HEK293 (cell line): ENCODE data around the gene FOXO6.

Experiments
- CTCF ChIA-PET: fragments of 350-600 bp; formaldehyde crosslinking; extraction: SDS; loops from one replicate; lab custom pipeline; 2021; ENCODE audit warnings: antibody characterized with exemption; lab: Yijun Ruan, JAX
- POLR2A ChIA-PET: fragments of 300-600 bp; formaldehyde crosslinking; extraction: SDS; loops from one replicate; lab custom pipeline; 2020; ENCODE audit warnings: antibody characterized with exemption, inconsistent platforms; lab: Yijun Ruan, JAX
- H3K27ac ChIP-seq: fragments of 200-500 bp; sonication (Bioruptor generic); 2 replicates; pipeline ENCODE4 v1.5.1; 2014; ENCODE audit warnings: low read depth, low read length, control low read depth, inconsistent platforms; ENCODE audit errors: extremely low read depth
- H3K36me3 ChIP-seq, 2 experiments: fragments of 200-500 bp in 1 of 2; sonication (Bioruptor generic) in 1 of 2; 1 replicate in 1 of 2; 2 replicates in 1 of 2; pipeline ENCODE4 v1.5.1; 2014 to 2017; ENCODE audit warnings: inconsistent platforms in 2 of 2, low read length in 2 of 2; ENCODE audit not compliant: control insufficient read depth in 2 of 2, insufficient read depth in 1 of 2
- H3K4me1 ChIP-seq: fragments of 200-500 bp; sonication (Bioruptor generic); 2 replicates; pipeline ENCODE4 v1.5.1; 2014; ENCODE audit warnings: mild to moderate bottlenecking, low read length, inconsistent platforms; ENCODE audit not compliant: control insufficient read depth, insufficient read depth
- H3K4me3 ChIP-seq: 2 replicates; pipeline ENCODE4 v1.5.1; 2011; ENCODE audit warnings: low read depth, mild to moderate bottlenecking, control low read depth, low read length, moderate library complexity
- H3K9me3 ChIP-seq: fragments of 200-500 bp; sonication (Bioruptor generic); 2 replicates; pipeline ENCODE4 v1.5.1; 2014; ENCODE audit warnings: low read depth, low read length, inconsistent platforms; ENCODE audit not compliant: control insufficient read depth, insufficient read depth
- EGR2 ChIP-seq: fragments of 450-650 bp; formaldehyde crosslinking; IDR thresholded peaks from 2 replicates; pipeline ENCODE4 v1.5.1; 2016; ENCODE audit warnings: low read depth, missing biosample characterization, missing genetic modification characterization
- GLIS1 ChIP-seq: fragments of 450-650 bp; formaldehyde crosslinking; IDR thresholded peaks from 2 replicates; pipeline ENCODE4 v1.5.1; 2016; ENCODE audit warnings: missing biosample characterization, missing genetic modification characterization
- HOXD13 ChIP-seq: sonication (generic); formaldehyde crosslinking; IDR thresholded peaks from 2 replicates; pipeline ENCODE4 v1.8.0; 2022; ENCODE audit warnings: missing genetic modification reagents, borderline replicate concordance
- IKZF3 ChIP-seq: fragments of 450-650 bp; IDR thresholded peaks from 2 replicates; pipeline ENCODE4 v1.5.0; 2018; ENCODE audit warnings: missing biosample characterization, mild to moderate bottlenecking, missing genetic modification characterization, moderate library complexity
- OSR2 ChIP-seq: fragments of 450-650 bp; formaldehyde crosslinking; IDR thresholded peaks from 2 replicates; pipeline ENCODE4 v1.5.1; 2016; ENCODE audit warnings: missing biosample characterization, missing genetic modification characterization
- SCRT1 ChIP-seq: fragments of 450-650 bp; formaldehyde crosslinking; IDR thresholded peaks from 2 replicates; pipeline ENCODE4 v1.5.1; 2016; ENCODE audit warnings: missing biosample characterization, missing genetic modification characterization, borderline replicate concordance
- SCRT2 ChIP-seq: fragments of 450-650 bp; formaldehyde crosslinking; IDR thresholded peaks from 2 replicates; pipeline ENCODE4 v1.5.1; 2016; ENCODE audit warnings: missing biosample characterization, missing genetic modification characterization
- ZBTB17 ChIP-seq: fragments of 450-650 bp; formaldehyde crosslinking; IDR thresholded peaks from 2 replicates; pipeline ENCODE4 v1.5.1; 2016; ENCODE audit warnings: missing biosample characterization, missing genetic modification characterization
- ZBTB48 ChIP-seq: fragments of 450-650 bp; formaldehyde crosslinking; IDR thresholded peaks from 2 replicates; pipeline ENCODE4 v1.5.1; 2016; ENCODE audit warnings: missing biosample characterization, missing genetic modification characterization
- ZFP3 ChIP-seq: fragments of 450-650 bp; formaldehyde crosslinking; IDR thresholded peaks from 2 replicates; pipeline ENCODE4 v1.5.1; 2016; ENCODE audit warnings: low read depth, missing biosample characterization, missing genetic modification characterization
- ZNF223 ChIP-seq: fragments of 450-650 bp; formaldehyde crosslinking; IDR thresholded peaks from 2 replicates; pipeline ENCODE4 v1.5.1; 2016; ENCODE audit warnings: missing biosample characterization, missing genetic modification characterization
- ZNF24 ChIP-seq: fragments of 450-650 bp; formaldehyde crosslinking; IDR thresholded peaks from 2 replicates; pipeline ENCODE4 v1.5.1; 2016; ENCODE audit warnings: missing biosample characterization, missing genetic modification characterization
- ZNF335 ChIP-seq: fragments of 450-650 bp; formaldehyde crosslinking; conservative IDR thresholded peaks from 2 replicates; pipeline ENCODE4 v1.5.1; 2016; ENCODE audit warnings: missing biosample characterization, missing genetic modification characterization
- ZNF629 ChIP-seq: fragments of 450-650 bp; formaldehyde crosslinking; IDR thresholded peaks from 2 replicates; pipeline ENCODE4 v1.5.1; 2017; ENCODE audit warnings: missing biosample characterization, missing genetic modification characterization
- ZNF664 ChIP-seq: fragments of 450-650 bp; formaldehyde crosslinking; IDR thresholded peaks from 2 replicates; pipeline ENCODE4 v1.5.1; 2016; ENCODE audit warnings: missing biosample characterization, missing genetic modification characterization
- TF ChIP-seq, protein P1 (sequence below): fragments of 450-650 bp; formaldehyde crosslinking; IDR thresholded peaks from 2 replicates; pipeline ENCODE4 v1.5.1; 2016; ENCODE audit warnings: missing biosample characterization, missing genetic modification characterization
- TF ChIP-seq, protein P2 (sequence below): fragments of 450-650 bp; formaldehyde crosslinking; IDR thresholded peaks from 2 replicates; pipeline ENCODE4 v1.5.1; 2016; ENCODE audit warnings: missing biosample characterization, missing genetic modification characterization
- TF ChIP-seq, protein P3 (sequence below): fragments of 450-650 bp; formaldehyde crosslinking; conservative IDR thresholded peaks from 2 replicates; pipeline ENCODE4 v1.5.1; 2016; ENCODE audit warnings: low read depth, missing biosample characterization, missing genetic modification characterization
- TF ChIP-seq, protein P4 (sequence below): fragments of 450-650 bp; formaldehyde crosslinking; IDR thresholded peaks from 2 replicates; pipeline ENCODE4 v1.5.1; 2016; ENCODE audit warnings: missing biosample characterization, missing genetic modification characterization, borderline replicate concordance

The FOXO6 gene

DNA sequence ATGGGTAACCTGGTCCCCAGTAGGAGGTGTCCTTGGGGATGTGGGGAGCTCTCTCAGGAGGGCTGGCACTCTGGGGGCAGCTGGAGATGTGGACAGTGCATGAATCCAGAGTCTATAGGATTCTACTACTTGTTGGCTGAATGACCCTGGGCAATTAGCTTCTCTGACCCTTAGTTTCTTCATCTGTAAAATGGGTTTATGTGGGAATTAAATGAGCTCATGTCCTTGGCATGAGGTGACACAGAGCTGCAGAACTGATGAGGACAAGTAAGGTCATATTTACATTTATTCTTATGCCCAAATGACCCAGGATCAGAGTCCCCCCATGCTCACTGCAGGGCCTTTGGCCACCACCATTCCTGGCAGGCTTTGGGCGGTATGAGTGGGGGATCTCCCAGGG lies 29.3 kb downstream of the FOXO6 start:
- Histone ChIP-seq H3K36me3 (no peaks in the 10 kb centered on the region), H3K4me3 (no peak overlapping the region), H3K9me3 (no peaks in the 10 kb centered on the region), H3K4me1 (peaks cover 7% of the 10 kb centered on the region), H3K27ac (no peak overlapping the region)
- POLR2A ChIA-PET: no interaction called here
- CTCF ChIA-PET: no interaction called here
- TF ChIP-seq ZNF664 (tag by site-specific recombination) (peak; percentile 58; the same call in 1 of the 2 replicates), EGR2 (no peak)

DNA sequence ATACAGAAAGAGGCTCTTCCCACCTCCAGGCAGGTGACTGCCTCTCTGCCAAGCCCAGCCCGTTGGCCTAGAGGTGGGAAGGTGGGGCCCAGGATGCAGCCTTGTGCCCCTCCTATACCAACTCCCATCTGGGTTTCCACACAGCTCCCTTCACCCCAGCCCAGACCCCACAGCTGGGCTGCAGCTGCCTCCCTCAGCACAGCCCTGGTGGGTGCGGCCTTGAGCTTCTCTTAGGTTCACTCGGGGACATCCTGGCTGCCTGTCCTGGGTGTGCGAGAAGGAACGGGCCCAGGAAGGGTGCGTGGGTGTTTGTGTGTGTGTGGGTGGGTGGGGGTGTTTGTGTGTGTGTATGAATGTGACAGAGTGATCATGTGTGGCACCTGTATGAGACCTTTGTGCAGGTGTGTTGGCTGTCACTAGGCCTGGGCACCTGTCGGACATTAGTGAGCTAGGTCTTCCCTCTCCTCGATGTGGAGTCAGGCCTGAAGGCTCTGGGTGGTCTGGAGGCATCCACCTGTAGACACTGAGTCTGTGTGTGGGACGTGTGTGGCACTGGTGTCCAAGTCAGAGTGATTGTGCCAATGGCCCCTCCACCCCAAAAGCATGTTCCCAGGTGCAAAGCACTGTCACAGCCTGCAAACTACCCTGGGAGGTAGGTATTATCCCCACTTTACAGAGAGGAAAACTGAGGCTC lies 30.7 kb downstream of the FOXO6 start:
- CTCF ChIA-PET: interaction anchor here (0.6 kb wide), 1 partner anchor 1291 kb away, joined by 3 read pairs; no protein-coding TSS in a partner anchor
- Histone ChIP-seq H3K4me3 (no peak overlapping the region), H3K27ac (no peak overlapping the region), H3K4me1 (peaks cover 6% of the 10 kb centered on the region), H3K9me3 (no peaks in the 10 kb centered on the region), H3K36me3 (no peaks in the 10 kb centered on the region)
- TF ChIP-seq SCRT2: peak; percentile 77
- TF ChIP-seq ZNF335 (tag by site-specific recombination): no peak
- peak; percentile 59; the same call in 1 of the 2 replicates for TF ChIP-seq SCRT1 (tag by site-specific recombination)
- POLR2A ChIA-PET: interaction anchor here (0.6 to 0.7 kb wide), 2 partner anchors 15 to 96 kb away, joined by 3 read pairs; no protein-coding TSS in a partner anchor

DNA sequence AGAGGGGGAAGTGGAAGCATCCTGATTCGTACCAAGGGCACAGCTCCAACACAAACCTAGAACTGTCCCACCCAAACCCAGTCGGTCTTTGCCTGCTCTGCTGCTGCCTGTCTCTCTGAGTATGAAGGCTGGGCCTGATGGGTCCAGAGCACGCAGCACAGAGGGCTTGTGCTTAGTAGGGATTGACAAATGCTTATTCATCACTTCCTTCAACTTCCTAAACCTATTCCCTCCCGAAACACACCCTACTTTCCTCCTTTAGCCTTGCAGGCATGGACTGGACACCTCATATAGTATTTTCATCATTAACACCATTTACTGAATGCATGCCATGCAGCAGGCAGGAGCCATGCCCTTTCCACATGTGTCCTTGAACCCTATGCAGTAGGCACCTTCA lies 31.3 kb downstream of the FOXO6 start:
- TF ChIP-seq ZBTB48 (tag by site-specific recombination) (no peak), HOXD13 (CRISPR knock-in tag) (no peak), ZNF335 (tag by site-specific recombination) (peak; percentile 83), ZBTB17 (tag by site-specific recombination) (no peak), ZNF24 (no peak), GLIS1 (tag by site-specific recombination) (no peak), ZNF629 (tag by site-specific recombination) (no peak), ZNF223 (tag by site-specific recombination) (no peak), OSR2 (no peak), IKZF3 (no peak), ZFP3 (tag by site-specific recombination) (no peak)
- TF ChIP-seq, protein P1, sequence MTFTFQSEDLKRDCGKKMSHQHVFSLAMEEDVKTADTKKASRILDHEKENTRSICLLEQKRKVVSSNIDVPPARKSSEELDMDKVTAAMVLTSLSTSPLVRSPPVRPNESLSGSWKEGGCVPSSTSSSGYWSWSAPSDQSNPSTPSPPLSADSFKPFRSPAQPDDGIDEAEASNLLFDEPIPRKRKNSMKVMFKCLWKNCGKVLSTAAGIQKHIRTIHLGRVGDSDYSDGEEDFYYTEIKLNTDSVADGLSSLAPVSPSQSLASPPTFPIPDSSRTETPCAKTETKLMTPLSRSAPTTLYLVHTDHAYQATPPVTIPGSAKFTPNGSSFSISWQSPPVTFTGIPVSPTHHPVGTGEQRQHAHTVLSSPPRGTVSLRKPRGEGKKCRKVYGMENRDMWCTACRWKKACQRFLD: no peak
- TF ChIP-seq, protein P2, sequence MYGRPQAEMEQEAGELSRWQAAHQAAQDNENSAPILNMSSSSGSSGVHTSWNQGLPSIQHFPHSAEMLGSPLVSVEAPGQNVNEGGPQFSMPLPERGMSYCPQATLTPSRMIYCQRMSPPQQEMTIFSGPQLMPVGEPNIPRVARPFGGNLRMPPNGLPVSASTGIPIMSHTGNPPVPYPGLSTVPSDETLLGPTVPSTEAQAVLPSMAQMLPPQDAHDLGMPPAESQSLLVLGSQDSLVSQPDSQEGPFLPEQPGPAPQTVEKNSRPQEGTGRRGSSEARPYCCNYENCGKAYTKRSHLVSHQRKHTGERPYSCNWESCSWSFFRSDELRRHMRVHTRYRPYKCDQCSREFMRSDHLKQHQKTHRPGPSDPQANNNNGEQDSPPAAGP (tag by site-specific recombination): 0 out of 2 replicates have a peak, but pooled peaks have one; percentile 22
- TF ChIP-seq, protein P3, sequence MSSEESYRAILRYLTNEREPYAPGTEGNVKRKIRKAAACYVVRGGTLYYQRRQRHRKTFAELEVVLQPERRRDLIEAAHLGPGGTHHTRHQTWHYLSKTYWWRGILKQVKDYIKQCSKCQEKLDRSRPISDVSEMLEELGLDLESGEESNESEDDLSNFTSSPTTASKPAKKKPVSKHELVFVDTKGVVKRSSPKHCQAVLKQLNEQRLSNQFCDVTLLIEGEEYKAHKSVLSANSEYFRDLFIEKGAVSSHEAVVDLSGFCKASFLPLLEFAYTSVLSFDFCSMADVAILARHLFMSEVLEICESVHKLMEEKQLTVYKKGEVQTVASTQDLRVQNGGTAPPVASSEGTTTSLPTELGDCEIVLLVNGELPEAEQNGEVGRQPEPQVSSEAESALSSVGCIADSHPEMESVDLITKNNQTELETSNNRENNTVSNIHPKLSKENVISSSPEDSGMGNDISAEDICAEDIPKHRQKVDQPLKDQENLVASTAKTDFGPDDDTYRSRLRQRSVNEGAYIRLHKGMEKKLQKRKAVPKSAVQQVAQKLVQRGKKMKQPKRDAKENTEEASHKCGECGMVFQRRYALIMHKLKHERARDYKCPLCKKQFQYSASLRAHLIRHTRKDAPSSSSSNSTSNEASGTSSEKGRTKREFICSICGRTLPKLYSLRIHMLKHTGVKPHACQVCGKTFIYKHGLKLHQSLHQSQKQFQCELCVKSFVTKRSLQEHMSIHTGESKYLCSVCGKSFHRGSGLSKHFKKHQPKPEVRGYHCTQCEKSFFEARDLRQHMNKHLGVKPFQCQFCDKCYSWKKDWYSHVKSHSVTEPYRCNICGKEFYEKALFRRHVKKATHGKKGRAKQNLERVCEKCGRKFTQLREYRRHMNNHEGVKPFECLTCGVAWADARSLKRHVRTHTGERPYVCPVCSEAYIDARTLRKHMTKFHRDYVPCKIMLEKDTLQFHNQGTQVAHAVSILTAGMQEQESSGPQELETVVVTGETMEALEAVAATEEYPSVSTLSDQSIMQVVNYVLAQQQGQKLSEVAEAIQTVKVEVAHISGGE (tag by site-specific recombination): no peak
- TF ChIP-seq, protein P4, sequence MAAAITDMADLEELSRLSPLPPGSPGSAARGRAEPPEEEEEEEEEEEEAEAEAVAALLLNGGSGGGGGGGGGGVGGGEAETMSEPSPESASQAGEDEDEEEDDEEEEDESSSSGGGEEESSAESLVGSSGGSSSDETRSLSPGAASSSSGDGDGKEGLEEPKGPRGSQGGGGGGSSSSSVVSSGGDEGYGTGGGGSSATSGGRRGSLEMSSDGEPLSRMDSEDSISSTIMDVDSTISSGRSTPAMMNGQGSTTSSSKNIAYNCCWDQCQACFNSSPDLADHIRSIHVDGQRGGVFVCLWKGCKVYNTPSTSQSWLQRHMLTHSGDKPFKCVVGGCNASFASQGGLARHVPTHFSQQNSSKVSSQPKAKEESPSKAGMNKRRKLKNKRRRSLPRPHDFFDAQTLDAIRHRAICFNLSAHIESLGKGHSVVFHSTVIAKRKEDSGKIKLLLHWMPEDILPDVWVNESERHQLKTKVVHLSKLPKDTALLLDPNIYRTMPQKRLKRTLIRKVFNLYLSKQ: no peak
- Histone ChIP-seq H3K9me3 (no peaks in the 10 kb centered on the region), H3K27ac (no peak overlapping the region), H3K4me3 (no peak overlapping the region), H3K4me1 (peaks cover under 1% of the 10 kb centered on the region), H3K36me3 (no peaks in the 10 kb centered on the region)
- ChIA-PET POLR2A (interaction anchor here (0.6 kb wide), 2 partner anchors 18 to 95 kb away, joined by 3 to 7 read pairs; no protein-coding TSS in a partner anchor), CTCF (interaction anchor here (0.6 kb wide), 1 partner anchor 1291 kb away, joined by 3 read pairs; no protein-coding TSS in a partner anchor)
